HG02884 (cell line): ENCODE data around the gene CYP1B1.
"Not testable (repeated sequence)": the region's sequence is repeated elsewhere in the genome, so short reads cannot be mapped to it uniquely, and the experiment has no call there.

Experiments
- ATAC-seq: cut with Tn5 transposase; IDR thresholded peaks from one replicate; pipeline ENCODE4 v1.9.1; 2021; ENCODE audit warnings: mild to moderate bottlenecking, moderate library complexity; ENCODE audit not compliant: unreplicated experiment

CYP1B1 gene

DNA sequence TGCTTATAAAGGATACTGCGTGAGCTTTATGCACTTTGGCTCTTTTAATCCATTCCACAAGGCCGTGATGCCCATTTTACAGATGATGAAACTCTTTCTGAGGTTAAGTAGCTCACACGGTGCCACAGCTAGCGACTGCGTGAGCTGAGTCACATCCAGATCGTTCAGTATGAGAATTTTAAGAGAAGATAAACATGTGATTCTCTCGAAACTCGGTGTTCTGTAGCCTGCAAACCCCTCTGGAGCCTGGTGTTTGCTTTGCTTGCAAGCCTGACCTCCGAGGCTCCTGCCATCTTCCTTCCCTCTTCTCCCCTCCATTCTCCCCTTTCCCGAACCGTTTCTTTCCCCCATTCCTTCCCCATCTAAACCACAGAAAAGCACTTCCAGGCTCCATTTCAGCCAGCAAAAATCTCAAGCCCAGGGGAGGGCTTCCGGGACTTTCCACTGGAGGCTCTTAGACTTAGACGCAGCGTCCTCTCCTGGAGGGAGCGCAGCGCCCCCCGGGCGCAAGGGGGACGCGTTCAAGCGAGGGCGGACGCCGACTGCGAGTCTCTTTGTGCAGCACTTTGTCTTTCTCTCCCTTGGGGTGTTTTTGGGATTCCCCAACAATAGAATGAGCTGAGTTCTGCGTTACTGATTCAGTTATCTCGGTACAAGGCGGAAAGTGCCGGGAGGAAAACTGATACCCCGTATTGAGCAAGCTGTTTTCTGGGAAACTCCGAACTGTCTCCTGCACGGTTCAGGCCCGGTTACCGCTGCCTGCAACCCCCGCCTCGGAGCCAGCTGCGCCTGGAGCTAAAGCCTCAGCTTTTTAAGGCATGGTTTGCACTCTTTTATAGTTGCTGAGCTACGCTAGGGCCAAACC, 38.0 kb downstream of the CYP1B1 start:
- peak; percentile 79 for ATAC-seq

DNA sequence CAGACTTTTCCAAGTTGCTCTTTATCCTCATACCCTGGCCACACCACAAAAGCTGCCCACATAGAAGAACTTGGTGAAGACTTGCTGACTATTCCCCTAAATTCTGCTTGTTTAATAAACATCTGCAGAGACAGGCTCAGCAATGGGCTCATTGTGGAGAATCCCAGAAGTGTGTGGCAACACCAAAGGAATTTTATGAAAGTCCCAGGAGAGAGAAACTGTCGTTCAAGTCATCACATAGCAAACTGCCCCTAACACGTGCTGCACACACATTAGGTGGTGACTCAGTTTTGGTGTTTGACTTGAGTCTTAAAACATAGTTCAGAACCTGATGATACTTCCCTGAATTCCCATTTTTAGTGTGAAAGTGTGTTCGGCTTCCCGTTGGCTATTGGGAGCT, 38.6 kb downstream of the CYP1B1 start:
- ATAC-seq = no peak

- no peak for ATAC-seq
Observed at GRCh38 chr2:38035968-38036367, 40.0 kb downstream of the CYP1B1 start.

DNA sequence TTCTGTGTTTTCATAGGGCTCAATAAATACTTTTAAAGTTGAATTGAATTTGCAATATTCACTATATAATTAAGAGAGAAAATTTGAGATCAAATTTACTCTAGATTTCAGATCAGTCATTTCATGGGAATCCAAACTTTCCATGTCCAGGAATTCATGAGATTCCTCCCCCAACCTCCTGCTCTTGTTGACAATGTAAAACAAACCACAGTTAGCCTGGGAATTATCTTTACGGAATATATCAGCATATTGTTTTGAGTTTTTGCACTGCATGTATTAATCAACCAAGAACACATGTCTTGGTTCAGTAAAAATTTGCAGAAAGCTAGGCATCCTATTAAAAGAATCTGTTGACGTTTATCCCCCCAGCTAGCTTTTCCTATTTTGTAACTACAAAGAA, 42.3 kb downstream of the CYP1B1 start:
- ATAC-seq = no peak

- ATAC-seq = no peak
Observed at GRCh38 chr2:38032946-38033345, 43.0 kb downstream of the CYP1B1 start.

GRCh38 chr2:38030635-38031355, 45.2 kb downstream of the CYP1B1 start:
- no peak for ATAC-seq

DNA sequence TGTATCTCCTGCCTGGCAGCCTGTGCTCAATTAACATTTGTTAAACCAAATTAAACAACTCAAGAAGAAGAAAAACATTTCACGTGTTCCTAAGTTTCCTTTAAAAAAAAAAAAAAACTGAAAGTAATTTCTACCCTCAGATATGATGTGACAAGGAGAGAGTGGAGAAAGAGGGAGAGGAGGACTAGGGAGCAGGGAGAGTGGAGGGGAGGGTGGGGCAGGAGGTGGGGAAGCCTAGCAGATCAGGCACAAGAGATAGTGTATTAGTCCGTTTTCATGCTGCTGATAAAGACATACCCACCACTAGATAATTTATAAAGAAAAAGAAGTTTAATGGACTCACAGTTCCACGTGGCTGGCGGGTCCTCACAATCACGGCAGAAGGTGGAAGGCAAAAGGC, 46.4 kb downstream of the CYP1B1 start:
- ATAC-seq = no peak

DNA sequence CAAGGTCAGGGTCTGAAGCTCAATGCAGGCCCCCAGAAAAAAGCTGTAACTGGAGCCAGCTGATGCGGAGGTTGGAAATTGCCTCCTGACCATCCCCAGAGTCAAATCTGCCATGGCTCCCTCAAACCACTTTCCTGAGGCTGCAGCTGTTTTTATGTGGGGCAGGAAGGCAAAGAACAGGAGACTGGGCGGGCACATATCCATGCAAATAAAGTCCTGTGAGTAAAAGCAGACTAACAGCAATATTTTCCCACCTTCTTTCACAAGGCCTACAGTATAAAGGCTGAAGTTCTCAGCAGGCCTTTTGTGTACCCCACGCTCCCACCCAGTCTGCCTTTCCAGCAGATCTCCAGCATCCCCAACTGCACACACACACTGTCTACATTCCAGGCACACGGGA, 47.1 kb downstream of the CYP1B1 start:
- no peak for ATAC-seq

- ATAC-seq = no peak
Observed at GRCh38 chr2:38026846-38027245, 49.1 kb downstream of the CYP1B1 start.

DNA sequence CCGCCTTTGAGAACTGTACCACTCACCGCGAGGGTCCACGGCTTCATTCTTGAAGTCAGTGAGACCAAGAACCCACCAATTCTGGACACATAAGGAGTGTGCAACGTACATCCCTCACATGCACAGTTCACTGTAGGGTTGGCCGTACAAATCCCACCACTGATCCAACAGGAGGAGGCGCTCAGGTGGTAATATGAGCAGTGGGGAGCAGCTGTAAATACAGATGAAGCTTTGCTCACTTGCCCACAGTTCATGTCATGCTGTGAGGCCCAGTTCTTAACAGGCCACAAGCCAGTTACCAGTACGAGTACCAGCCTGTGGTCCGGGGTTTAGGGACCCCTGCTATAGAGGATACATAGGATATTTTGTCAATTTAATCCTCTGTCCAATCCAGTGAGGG, 54.4 kb downstream of the CYP1B1 start:
- no peak for ATAC-seq

- ATAC-seq = not testable (repeated sequence)
Observed at GRCh38 chr2:38020359-38021069, 55.4 kb downstream of the CYP1B1 start.

- ATAC-seq = no peak
Observed at GRCh38 chr2:38017836-38018235, 58.1 kb downstream of the CYP1B1 start.
